ENCODE results near the gene ZNF763.
"Not testable (repeated sequence)": the region's sequence is repeated elsewhere in the genome, so short reads cannot be mapped to it uniquely, and the experiment has no call there.

ZNF763 gene

DNA sequence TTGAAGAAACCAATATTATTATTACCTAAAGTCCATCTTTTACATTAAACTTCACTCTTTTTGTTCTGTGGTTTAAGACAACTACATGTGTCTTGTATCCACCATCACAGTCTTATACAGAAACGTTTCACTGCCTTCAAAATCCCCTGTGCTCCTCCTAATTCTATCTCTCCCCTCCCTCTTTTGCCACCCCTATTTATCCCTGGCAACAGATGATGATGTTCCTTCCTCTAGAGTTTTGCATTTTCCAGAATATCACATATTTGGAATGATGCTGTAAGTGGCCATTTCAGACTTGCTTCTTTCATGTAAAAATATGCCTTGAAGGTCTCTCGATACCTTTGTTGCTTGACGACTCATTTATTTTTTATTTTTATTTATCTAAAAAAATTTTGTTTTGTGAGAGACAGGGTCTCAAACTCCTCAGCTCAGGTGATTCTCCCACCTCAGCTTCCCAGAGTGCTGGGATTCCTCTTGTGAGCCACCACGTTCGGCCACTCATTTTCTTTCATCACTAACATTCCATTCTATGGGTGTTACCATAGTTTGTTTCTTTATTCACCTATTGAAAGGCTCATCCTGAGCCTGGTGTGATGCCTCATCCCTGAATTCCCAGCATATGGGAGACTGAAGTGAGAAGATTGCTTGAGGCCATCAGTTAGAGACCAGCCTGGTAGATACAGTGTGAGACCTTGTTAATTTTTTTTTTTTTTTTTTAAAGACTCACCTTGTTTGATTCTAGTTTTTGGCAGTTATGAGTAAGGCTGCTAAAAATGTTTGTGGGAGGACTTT, 8.4 kb downstream of the ZNF763 start:
- DNase-seq, result no peak

DNA sequence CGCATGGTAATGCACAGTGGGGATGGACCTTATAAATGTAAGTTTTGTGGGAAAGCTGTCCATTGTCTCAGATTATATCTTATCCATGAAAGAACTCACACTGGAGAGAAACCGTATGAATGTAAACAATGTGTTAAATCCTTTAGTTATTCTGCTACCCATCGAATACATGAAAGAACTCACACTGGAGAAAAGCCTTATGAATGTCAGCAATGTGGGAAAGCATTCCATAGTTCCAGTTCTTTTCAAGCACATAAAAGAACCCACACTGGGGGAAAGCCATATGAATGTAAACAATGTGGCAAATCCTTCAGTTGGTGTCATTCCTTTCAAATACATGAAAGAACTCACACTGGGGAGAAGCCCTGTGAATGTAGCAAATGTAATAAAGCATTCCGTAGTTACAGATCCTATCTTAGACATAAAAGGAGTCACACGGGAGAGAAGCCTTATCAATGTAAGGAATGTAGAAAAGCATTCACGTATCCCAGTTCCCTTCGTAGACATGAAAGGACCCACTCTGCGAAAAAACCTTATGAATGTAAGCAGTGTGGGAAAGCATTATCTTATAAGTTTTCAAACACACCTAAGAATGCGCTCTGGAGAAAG, 13.8 kb downstream of the ZNF763 start:
- DNase-seq, result no peak

DNA sequence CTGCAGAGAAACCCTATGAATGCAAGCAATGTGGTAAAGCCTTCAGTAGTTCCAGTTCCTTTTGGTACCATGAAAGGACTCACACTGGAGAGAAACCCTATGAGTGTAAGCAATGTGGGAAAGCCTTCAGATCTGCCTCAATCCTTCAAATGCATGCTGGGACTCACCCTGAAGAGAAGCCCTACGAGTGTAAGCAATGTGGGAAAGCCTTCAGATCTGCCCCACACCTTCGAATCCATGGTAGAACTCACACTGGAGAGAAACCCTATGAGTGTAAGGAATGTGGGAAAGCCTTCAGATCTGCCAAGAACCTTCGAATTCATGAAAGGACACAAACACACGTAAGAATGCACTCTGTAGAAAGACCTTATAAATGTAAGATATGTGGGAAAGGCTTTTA, 14.7 kb downstream of the ZNF763 start:
- DNase-seq, result no peak

DNA sequence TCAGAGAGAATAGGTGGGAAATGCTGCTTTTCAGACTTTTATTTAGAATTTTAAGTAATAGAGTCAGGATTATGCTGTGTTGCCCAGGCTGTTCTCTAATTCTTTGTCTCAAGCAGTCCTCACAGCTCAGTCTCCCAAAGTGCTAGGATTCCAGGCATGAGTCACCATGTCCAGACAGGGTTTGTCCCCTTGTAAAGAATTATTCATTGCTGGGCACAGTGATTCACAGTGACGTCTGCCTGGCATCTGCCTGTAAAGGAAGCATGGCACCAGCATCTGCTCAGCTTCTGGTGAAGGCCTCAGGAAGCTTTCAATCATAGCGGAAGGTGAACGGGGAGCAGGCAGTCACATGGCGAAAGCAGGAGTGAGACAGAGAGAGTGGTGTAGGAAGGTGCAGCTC, 17.7 kb downstream of the ZNF763 start:
- DNase-seq, result no peak

DNA sequence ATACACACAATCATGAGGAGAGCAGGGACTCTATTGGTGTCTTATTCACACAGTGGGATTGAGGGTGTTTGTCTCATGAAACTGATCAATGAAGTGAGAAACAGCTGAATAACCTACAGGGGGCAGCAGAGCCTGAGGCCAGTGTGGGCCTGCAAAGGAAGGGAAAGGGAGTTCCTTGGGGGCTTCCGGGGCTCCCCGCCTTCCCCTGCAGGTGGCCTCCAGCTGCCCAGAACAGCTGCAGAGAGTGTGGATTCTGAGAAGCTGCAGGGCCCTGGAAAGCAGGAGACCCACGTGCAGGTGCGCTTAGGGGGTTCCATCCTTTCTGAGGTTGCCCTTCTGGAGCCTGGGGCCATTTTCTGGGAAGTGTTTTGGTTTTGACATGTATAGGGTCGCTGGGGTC, 20.1 kb downstream of the ZNF763 start:
- DNase-seq, result no peak

DNA sequence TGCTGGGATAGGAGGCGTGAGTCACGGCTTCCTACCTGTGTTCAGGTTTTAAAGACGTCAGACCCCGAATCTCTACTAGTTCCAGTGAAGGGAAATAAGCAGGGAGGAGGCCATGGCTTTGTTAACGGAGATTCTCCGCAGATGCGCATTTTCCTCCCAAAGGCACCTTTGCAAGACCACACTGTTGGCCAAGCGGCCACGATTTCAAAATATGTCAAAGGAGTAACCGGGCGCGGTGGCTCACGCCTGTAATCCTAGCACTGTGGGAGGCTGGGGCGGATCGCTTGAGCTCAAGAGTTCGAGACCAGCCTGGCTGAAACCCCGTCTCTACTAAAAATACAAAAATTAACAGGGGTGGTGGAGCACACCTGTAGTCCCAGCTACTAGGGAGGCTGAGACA, 21.9 kb downstream of the ZNF763 start:
- no peak for DNase-seq

DNA sequence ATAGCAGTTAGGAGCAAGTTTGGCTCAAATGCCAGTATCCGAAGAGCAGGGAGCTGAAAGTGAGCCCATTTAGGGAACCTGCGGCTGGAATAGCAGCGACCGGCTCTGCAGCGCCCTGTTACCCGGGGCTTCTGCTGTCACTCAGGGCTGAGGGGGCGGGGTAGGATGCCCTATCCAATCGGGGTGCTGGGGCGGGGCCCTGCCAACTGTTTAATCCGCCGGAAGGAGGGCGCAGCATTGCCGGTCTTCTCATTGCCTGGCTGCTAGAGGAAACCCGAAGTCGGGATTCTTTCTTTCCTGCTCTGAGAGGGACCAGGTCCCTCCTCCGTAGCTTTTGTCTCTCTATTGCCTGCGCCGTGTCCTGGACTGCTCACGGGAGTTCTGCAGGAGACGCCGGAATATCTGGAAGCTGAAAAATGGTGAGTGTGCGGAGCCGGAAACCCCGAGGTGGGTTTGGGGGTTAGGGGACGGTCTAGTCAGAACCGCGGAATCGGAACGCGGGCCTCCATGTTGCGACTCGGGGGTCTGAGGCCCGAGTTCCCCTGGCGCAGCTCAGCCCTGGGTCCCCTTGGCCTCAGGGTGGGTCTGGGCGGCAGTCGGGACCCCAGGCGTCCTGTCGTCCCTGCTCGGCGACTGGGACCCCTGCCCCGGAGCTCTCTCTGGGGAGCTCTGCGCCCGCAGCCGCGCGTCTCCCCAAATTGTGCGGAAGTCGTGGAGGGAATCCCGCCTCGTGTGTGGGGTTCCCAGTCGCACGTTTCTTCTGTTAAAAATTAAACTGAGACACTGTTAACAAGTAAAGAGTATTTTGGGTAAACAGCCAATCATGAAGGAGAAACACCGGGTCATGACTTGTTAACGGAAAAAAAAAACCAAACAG, 22.8 kb downstream of the ZNF763 start:
- peak; percentile 58 for DNase-seq

DNA sequence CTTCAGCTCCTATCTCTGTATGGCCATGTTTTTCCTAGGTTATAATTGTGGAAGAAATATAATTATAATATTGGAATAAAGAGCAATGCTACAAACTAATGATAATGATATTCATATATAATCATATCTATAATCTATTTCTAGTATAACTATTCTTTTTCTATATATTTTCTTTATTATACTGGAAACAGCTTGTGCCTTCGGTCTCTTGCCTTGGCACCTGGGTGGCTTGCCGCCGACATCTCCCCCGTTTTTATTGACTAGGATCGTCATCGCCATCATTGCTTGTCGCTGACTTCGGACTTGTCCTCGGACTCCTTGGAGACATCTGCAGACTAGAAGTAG, 24.2 kb downstream of the ZNF763 start:
- no peak for DNase-seq

DNA sequence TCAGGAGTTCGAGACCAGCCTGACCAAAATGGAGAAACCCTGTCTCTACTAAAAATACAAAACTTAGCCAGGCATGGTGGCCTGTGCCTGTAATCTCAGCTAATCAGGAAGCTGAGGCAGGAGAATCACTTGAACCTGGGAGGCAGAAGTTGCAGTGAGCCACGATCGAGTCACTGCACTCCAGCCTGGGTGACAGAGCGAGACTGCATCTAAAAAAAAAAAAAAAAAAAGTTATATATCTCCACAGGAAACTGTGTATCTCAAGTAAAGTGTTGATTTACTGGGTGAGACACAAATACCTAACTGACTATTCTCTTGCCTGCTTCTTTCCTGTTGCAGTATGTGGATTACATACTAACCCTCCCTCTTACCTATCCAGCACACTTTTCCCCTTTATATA, 27.1 kb downstream of the ZNF763 start:
- DNase-seq, result not testable (repeated sequence)

DNA sequence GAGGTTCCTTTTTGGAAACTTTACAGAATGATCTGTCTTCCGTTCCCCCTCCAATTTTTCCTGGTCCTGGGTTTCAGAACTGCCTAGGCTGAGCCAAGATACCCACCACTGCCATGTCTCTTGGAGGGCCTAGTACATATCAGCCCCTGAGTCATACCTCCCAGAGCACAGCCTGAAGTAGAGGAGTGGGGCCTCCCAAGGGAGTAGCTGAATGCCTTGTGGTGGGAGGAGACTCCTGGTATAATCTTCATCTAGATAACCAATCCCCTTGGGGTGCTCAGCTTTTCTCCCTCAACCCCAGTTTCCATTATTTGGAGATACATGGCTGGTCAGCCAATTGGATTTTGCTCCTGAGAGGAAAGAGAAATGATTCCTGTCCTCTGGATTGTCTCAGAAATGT, 30.3 kb downstream of the ZNF763 start:
- DNase-seq, result no peak

DNA sequence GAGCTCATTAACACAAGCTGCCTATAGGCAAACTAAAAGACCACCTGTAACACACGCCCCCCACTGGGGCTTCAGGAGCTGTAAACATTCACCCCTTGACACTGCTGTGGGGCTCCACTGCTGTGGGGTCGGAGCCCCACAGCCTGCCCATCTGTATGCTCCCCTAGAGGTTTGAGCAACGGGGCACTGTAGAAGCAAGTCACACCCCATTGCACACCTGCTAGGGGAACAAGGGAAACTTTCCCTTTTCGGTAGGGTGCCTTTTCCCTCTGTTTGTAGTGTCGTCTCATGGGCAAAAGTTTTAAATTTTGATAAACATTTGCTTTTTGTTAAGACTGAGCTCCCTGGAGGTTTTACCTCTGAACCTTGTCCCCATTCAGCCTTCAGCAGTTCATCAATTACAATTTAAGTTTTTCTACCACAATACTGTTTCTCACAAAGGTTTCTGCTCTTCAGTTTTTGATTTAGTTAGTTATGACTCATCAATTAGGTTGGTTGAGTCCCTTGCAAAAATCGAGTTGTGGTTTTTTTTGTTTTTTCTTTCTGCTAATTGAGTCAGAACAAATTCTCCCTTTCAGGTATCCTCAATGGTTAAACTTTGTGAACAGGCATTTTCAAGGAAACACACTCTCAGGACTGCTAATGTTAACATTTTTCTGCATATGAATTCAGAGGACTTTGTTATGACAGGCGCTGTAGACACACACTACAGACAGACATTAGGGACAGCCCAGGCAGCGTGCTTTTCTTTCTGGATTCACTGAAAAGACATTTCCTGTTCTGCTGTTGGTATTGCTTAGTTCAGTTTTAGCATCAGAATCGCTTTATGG, 35.5 kb downstream of the ZNF763 start:
- no peak for DNase-seq

DNA sequence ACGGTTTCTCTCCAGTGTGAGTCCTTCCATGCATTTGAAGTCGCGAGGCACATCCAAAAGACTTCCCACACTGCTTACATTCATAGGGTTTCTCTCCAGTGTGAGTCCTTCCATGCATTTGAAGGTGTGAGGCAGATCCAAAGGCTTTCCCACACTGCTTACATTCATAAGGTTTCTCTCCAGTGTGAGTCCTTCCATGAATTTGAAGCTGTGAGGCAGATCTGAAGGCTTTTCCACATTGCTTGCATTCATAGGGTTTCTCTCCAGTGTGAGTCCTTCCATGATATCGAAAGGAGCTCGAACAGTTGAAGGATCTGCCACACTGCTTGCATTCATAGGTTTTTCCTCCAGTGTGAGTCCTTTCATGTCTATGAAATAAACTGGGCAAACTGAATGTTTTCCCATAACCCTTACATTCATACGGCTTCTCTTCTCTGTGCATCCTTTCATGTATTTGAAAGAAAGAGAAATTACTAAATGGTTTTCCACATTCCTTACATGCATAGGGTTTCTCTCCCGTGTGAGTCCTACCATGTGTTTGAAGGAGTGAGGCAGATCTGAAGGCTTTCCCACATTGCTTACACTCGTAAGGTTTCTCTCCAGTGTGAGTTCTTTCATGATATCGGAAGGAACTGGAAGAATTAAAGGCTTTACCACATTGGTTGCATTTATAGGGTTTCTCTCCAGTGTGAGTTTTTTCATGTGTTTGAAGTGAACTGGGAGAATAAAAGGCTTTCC, 50.3 kb downstream of the ZNF763 start:
- no peak for DNase-seq

DNA sequence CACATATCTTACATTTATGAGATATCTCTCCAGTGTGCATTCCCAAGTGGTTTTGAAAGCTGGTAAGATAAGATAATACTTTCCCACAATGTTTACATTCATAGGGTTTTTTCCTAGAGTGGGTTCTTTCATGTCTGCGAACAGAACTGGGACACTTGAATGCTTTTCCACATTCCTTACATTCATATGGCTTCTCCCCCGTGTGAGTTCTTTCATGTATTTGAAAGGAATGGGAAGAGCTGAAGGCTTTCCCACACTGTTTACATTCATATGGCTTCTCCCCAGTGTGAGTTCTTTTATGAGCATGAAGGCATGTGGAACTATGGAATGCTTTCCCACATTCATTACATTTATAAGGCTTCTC, 50.9 kb downstream of the ZNF763 start:
- DNase-seq, result no peak

Data from GOT3 (cell line).